Measurements from ENCODE around the gene TMEM9.
A peak's percentile ranks its signal among the peaks of the same experiment; 100 is the strongest.

Gene TMEM9

DNA sequence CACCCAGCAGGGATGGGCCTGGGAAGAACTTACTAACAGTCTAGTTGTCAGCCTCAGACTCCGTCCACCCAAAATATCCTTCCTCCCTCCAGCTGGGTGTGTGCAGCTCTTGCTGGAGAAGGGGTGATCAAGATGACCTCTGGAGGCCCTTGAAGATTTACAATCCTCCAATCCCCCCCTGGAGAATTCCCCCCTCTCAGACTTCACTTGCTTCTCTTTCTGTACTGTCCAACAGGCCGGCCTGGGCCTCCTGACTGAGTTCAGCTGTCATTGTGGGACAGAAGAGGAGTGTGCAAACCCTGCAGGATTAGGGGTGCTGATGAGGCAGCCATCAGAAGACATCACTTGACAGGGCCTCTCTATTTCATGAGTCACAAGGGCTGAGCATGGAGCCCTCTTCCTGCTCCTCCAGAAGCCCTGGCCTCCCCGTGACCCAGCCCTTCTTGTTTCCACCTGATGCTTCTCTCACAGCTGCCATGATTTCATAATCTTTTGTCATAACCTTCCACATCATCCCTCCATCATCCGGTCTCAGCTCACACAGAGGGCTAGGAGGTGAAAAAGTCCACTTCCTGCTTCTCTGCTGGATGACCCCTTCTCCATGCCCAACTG lies 18.8 kb upstream of the TMEM9 start:
- POLR2A ChIA-PET = no interaction called here
- CTCF ChIA-PET = no interaction called here
- no peak for DNase-seq (ENCODE audit: extremely low spot score)
- TF ChIP-seq L3MBTL2 (conservative IDR thresholded peaks at IDR 0.05) (no peak), TARDBP (IDR thresholded peaks at IDR 0.05) (no peak), BHLHE40 (IDR thresholded peaks at IDR 0.05; ENCODE audit: borderline replicate concordance) (no peak), ZNF384 (IDR thresholded peaks at IDR 0.05) (no peak), ELF4 (IDR thresholded peaks at IDR 0.05) (no peak), FOXK2 (IDR thresholded peaks at IDR 0.05) (no peak), SUZ12 (IDR thresholded peaks at IDR 0.05) (no peak), SP1 (IDR thresholded peaks at IDR 0.05) (no peak), ARNT (IDR thresholded peaks at IDR 0.05) (no peak), FOXA1 (IDR thresholded peaks at IDR 0.05) (no peak), HDGF (IDR thresholded peaks at IDR 0.05; ENCODE audit: borderline replicate concordance) (no peak), FOXM1 (IDR thresholded peaks at IDR 0.05; ENCODE audit: borderline replicate concordance) (no peak), CTBP1 (IDR thresholded peaks at IDR 0.05; ENCODE audit: borderline replicate concordance) (no peak), LEF1 (IDR thresholded peaks at IDR 0.05; ENCODE audit: borderline replicate concordance) (no peak), NFRKB (IDR thresholded peaks at IDR 0.05) (no peak)
- TF ChIP-seq, protein P1, sequence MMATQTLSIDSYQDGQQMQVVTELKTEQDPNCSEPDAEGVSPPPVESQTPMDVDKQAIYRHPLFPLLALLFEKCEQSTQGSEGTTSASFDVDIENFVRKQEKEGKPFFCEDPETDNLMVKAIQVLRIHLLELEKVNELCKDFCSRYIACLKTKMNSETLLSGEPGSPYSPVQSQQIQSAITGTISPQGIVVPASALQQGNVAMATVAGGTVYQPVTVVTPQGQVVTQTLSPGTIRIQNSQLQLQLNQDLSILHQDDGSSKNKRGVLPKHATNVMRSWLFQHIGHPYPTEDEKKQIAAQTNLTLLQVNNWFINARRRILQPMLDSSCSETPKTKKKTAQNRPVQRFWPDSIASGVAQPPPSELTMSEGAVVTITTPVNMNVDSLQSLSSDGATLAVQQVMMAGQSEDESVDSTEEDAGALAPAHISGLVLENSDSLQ (IDR thresholded peaks at IDR 0.05) = no peak

DNA sequence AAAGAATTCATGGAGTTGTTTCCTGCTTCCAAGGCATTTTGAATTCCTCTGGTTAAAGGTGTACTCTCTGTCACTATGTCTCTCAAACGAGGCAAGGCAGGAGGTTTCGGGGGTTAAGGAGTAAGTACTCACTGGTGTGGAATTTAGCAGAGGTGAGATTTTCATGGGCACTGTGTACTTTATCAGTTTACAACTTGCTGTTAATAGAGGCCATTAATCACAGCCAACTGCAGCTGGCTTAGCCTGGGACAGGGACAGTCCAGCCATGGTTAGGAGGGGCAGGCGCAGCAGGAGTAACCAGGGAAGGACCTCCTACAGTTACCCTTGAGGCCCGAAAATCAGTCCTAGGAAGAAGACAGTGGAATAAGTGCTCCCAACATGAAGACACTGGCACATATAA lies 18.1 kb upstream of the TMEM9 start:
- DNase-seq (ENCODE audit: extremely low spot score) = no peak
- POLR2A ChIA-PET = interaction anchor here (2.2 kb wide), 1 partner anchor 13 kb away, joined by 7 read pairs; no protein-coding TSS in a partner anchor
- TF ChIP-seq ARNT (IDR thresholded peaks at IDR 0.05) (no peak), SUZ12 (IDR thresholded peaks at IDR 0.05) (no peak), FOXM1 (IDR thresholded peaks at IDR 0.05; ENCODE audit: borderline replicate concordance) (no peak)
- TF ChIP-seq, protein P1 (IDR thresholded peaks at IDR 0.05) = no peak
- CTCF ChIA-PET = interaction anchor here (0.6 kb wide), 1 partner anchor 11 kb away, joined by 3 read pairs; no protein-coding TSS in a partner anchor

GRCh38 chr1:201171063-201172036 lies 17.1 kb upstream of the TMEM9 start:
- ChIA-PET POLR2A (interaction anchor here (0.5 to 3.4 kb wide), 6 partner anchors 13 to 51 kb away, joined by 3 to 31 read pairs (median 5); partner anchors contain the start of gene TMEM9), CTCF (interaction anchor here (0.6 to 1.3 kb wide), 5 partner anchors 12 to 52 kb away, joined by 3 read pairs; no protein-coding TSS in a partner anchor)
- TF ChIP-seq ZNF384 (IDR thresholded peaks at IDR 0.05) (peak; percentile 87), ARNT (IDR thresholded peaks at IDR 0.05) (no peak; the same call in 1 of the 2 replicates), FOXM1 (IDR thresholded peaks at IDR 0.05; ENCODE audit: borderline replicate concordance) (peak; percentile 21; the same call in 1 of the 2 replicates), FOXK2 (IDR thresholded peaks at IDR 0.05) (no peak)
- DNase-seq (ENCODE audit: extremely low spot score) = peak; percentile 78

DNA sequence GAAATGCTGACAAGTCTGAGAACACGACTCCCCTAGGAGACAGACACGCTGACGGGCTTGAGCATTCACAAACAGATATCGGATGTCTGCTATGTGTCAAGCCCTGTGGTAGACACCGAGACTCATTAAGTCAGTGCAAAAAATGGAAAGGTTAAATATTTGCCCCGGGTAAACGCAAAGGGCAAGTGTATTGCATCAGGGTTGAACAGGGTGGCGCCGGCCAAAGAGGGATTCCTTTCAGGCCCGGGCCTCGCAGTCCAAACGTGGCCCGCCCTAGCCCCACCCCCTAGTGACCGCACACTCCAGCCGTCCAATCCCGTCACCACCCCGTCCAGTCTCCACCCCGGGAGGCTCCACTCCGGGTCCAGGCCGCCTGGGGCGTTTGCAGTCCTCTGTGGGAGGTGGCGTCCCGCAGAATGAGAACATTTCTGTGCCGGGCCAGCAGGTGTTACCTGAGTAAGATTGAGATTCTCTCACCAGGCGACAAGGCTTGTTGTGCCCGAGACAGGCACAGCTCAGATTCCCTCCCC lies 16.3 kb upstream of the TMEM9 start:
- TF ChIP-seq L3MBTL2 (conservative IDR thresholded peaks at IDR 0.05) (peak; percentile 52; the same call in 1 of the 2 replicates), CTBP1 (IDR thresholded peaks at IDR 0.05; ENCODE audit: borderline replicate concordance) (0 out of 2 replicates have a peak, but pooled peaks have one; percentile 10), SP1 (IDR thresholded peaks at IDR 0.05) (no peak)
- TF ChIP-seq, protein P1 (IDR thresholded peaks at IDR 0.05) = peak; percentile 65
- ChIA-PET CTCF (interaction anchor here (0.7 to 1.3 kb wide), 5 partner anchors 14 to 51 kb away, joined by 3 to 4 read pairs (median 3); no protein-coding TSS in a partner anchor), POLR2A (interaction anchor here (0.7 to 3.4 kb wide), 4 partner anchors 12 to 44 kb away, joined by 3 to 31 read pairs (median 8); partner anchors contain the start of gene TMEM9)
- peak; percentile 97 for DNase-seq (ENCODE audit: extremely low spot score)

- ChIA-PET CTCF (interaction anchor here (0.7 to 1.3 kb wide), 3 partner anchors 21 to 51 kb away, joined by 3 to 4 read pairs (median 3); no protein-coding TSS in a partner anchor), POLR2A (interaction anchor here (0.8 to 3.4 kb wide), 3 partner anchors 11 to 16 kb away, joined by 3 to 31 read pairs (median 7); partner anchors contain the start of gene TMEM9)
- no peak for TF ChIP-seq NFRKB (IDR thresholded peaks at IDR 0.05)
- TF ChIP-seq HDGF (IDR thresholded peaks at IDR 0.05; ENCODE audit: borderline replicate concordance) = no peak
- TF ChIP-seq ARNT (IDR thresholded peaks at IDR 0.05) = no peak
- no peak for TF ChIP-seq BHLHE40 (IDR thresholded peaks at IDR 0.05; ENCODE audit: borderline replicate concordance)
- no peak for TF ChIP-seq FOXK2 (IDR thresholded peaks at IDR 0.05)
- TF ChIP-seq SP1 (IDR thresholded peaks at IDR 0.05) = no peak
- no peak for TF ChIP-seq CTBP1 (IDR thresholded peaks at IDR 0.05; ENCODE audit: borderline replicate concordance)
- TF ChIP-seq FOXA1 (IDR thresholded peaks at IDR 0.05) = no peak
- TF ChIP-seq, protein P1 (IDR thresholded peaks at IDR 0.05) = no peak
- TF ChIP-seq L3MBTL2 (conservative IDR thresholded peaks at IDR 0.05) = no peak
- no peak for TF ChIP-seq ELF4 (IDR thresholded peaks at IDR 0.05)
- no peak for TF ChIP-seq LEF1 (IDR thresholded peaks at IDR 0.05; ENCODE audit: borderline replicate concordance)
- TF ChIP-seq ZNF384 (IDR thresholded peaks at IDR 0.05) = no peak
- TF ChIP-seq TARDBP (IDR thresholded peaks at IDR 0.05) = no peak
- TF ChIP-seq FOXM1 (IDR thresholded peaks at IDR 0.05; ENCODE audit: borderline replicate concordance) = no peak
- TF ChIP-seq SUZ12 (IDR thresholded peaks at IDR 0.05) = no peak
- DNase-seq (ENCODE audit: extremely low spot score) = no peak
These were observed 15.8 kb upstream of the TMEM9 start for GRCh38 chr1:201169971-201170532.

All from HEK293T (cell line).